Stimulated activated naive CD8-positive, alpha-beta T cell treated with anti-CD3 and anti-CD28 coated beads, Interleukin-15, amount 100 ng/mL, for 72 hours (primary cell): ENCODE data around the gene TBC1D17.
"Not testable (repeated sequence)": the region's sequence is repeated elsewhere in the genome, so short reads cannot be mapped to it uniquely, and the experiment has no call there.

Experiments used
- ATAC-seq: fragments of 150-1000 bp; cut with Tn5 transposase; 2 replicates; pipeline ENCODE4 v1.10.0; 2021; ENCODE audit warnings: mild to moderate bottlenecking, moderate library complexity
- DNase-seq, 2 donors: peaks; one replicate each; pipeline ENCODE4 v3.0.0; 2021 to 2022
- H3K27ac Mint-ChIP-seq, 2 donors: one replicate each; pipeline ENCODE4 v1.8.0; 2022; ENCODE audit warnings: mild to moderate bottlenecking in 2 of 2, mixed read lengths in 2 of 2, moderate library complexity in 2 of 2
- H3K27me3 Mint-ChIP-seq: one replicate; pipeline ENCODE4 v1.8.0; 2022; ENCODE audit warnings: mixed read lengths
- H3K4me1 Mint-ChIP-seq: one replicate; pipeline ENCODE4 v1.8.0; 2022; ENCODE audit warnings: mild to moderate bottlenecking, mixed read lengths
- H3K4me3 Mint-ChIP-seq, 2 donors: one replicate each; pipeline ENCODE4 v1.8.0; 2022; ENCODE audit warnings: mild to moderate bottlenecking in 2 of 2, mixed read lengths in 2 of 2, moderate library complexity in 1 of 2
- H3K9me3 Mint-ChIP-seq, 2 donors: one replicate each; pipeline ENCODE4 v1.8.0; 2022; ENCODE audit warnings: mixed read lengths in 2 of 2

The TBC1D17 gene

GRCh38 chr19:49923055-49924003 lies 45.8 kb downstream of the TBC1D17 start:
- no peaks in the 10 kb centered on the region for H3K9me3 Mint-ChIP-seq
- peaks cover 87% of the 10 kb centered on the region for H3K4me1 Mint-ChIP-seq
- ATAC-seq, result no peak
- H3K4me3 Mint-ChIP-seq, result peak overlapping the region in 1 of 2 donors; percentile 23
- H3K27me3 Mint-ChIP-seq, result no peaks in the 10 kb centered on the region
- H3K27ac Mint-ChIP-seq, result peak overlapping the region; percentile 33 to 98
- no peak for DNase-seq

- no peaks in the 10 kb centered on the region for H3K9me3 Mint-ChIP-seq
- H3K27ac Mint-ChIP-seq, result peak overlapping the region; percentile 96 to 98
- peaks cover 87% of the 10 kb centered on the region for H3K4me1 Mint-ChIP-seq
- ATAC-seq (no peak), DNase-seq (peak in 1 of 2 donors; percentile 51)
- no peaks in the 10 kb centered on the region for H3K27me3 Mint-ChIP-seq
- H3K4me3 Mint-ChIP-seq, result peak overlapping the region; percentile 49 to 70
Observed at GRCh38 chr19:49924004-49924880, 46.7 kb downstream of the TBC1D17 start.

- H3K27me3 Mint-ChIP-seq, H3K9me3 Mint-ChIP-seq, ATAC-seq, DNase-seq: not testable (repeated sequence)
- Mint-ChIP-seq H3K4me3 (peak overlapping the region in 1 of 2 donors; percentile 70), H3K4me1 (peaks cover 85% of the 10 kb centered on the region), H3K27ac (peak overlapping the region; percentile 34 to 96)
Observed at GRCh38 chr19:49924881-49925210, 47.3 kb downstream of the TBC1D17 start.

GRCh38 chr19:49925486-49925885 lies 48.0 kb downstream of the TBC1D17 start:
- Mint-ChIP-seq H3K9me3 (peaks cover 6 to 7% of the 10 kb centered on the region in 2 donors), H3K27me3 (no peaks in the 10 kb centered on the region), H3K4me3 (peak overlapping the region in 1 of 2 donors; percentile 45), H3K4me1 (peaks cover 85% of the 10 kb centered on the region), H3K27ac (peak overlapping the region in 1 of 2 donors; percentile 87)
- DNase-seq, result no peak
- no peak for ATAC-seq

- no peak for ATAC-seq
- Mint-ChIP-seq H3K4me1 (peaks cover 85% of the 10 kb centered on the region), H3K27me3 (no peaks in the 10 kb centered on the region), H3K27ac (peak overlapping the region in 1 of 2 donors; percentile 25), H3K9me3 (peaks cover 8% of the 10 kb centered on the region in 2 donors), H3K4me3 (peak overlapping the region in 1 of 2 donors; percentile 62)
- DNase-seq, result no peak
Observed at GRCh38 chr19:49926515-49926914, 49.0 kb downstream of the TBC1D17 start.

- Mint-ChIP-seq H3K4me1 (peaks cover 85% of the 10 kb centered on the region), H3K4me3 (peak overlapping the region; percentile 94 to 99), H3K27me3 (no peaks in the 10 kb centered on the region), H3K9me3 (peaks cover 14 to 17% of the 10 kb centered on the region in 2 donors), H3K27ac (peak overlapping the region; percentile 96)
- DNase-seq, result no peak
- ATAC-seq, result no peak
Observed at GRCh38 chr19:49927526-49928264, 50.2 kb downstream of the TBC1D17 start.

GRCh38 chr19:49929121-49929610 lies 51.7 kb downstream of the TBC1D17 start, which contains the start of the genes ATF5 and NUP62:
Gene ATF5, plus strand, starts transcription at chr19:49929205. Its CDS starts 1,646 bp downstream, at chr19:49930851.
Gene NUP62, minus strand, starts transcription at chr19:49929504. Its CDS starts 19,697 bp downstream, at chr19:49909807.
- peak; percentile 90 to 91 for DNase-seq
- Mint-ChIP-seq H3K27ac (peak within 1 kb of the TSS; percentile 97 to 98), H3K4me1 (peaks cover 83% of the 10 kb centered on the region), H3K9me3 (peaks cover 14 to 17% of the 10 kb centered on the region in 2 donors), H3K27me3 (no peaks in the 10 kb centered on the region), H3K4me3 (peak within 1 kb of the TSS; percentile 94 to 99)
- peak; percentile 63 for ATAC-seq

GRCh38 chr19:49929611-49930482 lies 52.3 kb downstream of the TBC1D17 start:
- ATAC-seq (peak; percentile 91), DNase-seq (peak; percentile 94 to 95)
- Mint-ChIP-seq H3K4me1 (peaks cover 76% of the 10 kb centered on the region), H3K27me3 (no peaks in the 10 kb centered on the region), H3K27ac (peak overlapping the region; percentile 97 to 98), H3K9me3 (peaks cover 14 to 17% of the 10 kb centered on the region in 2 donors), H3K4me3 (peak overlapping the region; percentile 94 to 99)

- ATAC-seq, result no peak
- Mint-ChIP-seq H3K27ac (peak overlapping the region in 1 of 2 donors; percentile 98), H3K27me3 (no peaks in the 10 kb centered on the region), H3K4me3 (peak overlapping the region; percentile 94 to 99), H3K4me1 (peaks cover 69% of the 10 kb centered on the region), H3K9me3 (peaks cover 14 to 17% of the 10 kb centered on the region in 2 donors)
- peak in 1 of 2 donors; percentile 37 for DNase-seq
Observed at GRCh38 chr19:49930483-49931011, 53.0 kb downstream of the TBC1D17 start.

- peak overlapping the region; percentile 52 to 67 for H3K4me3 Mint-ChIP-seq
- peak overlapping the region; percentile 29 to 81 for H3K27ac Mint-ChIP-seq
- H3K9me3 Mint-ChIP-seq, result peaks cover 14 to 17% of the 10 kb centered on the region in 2 donors
- DNase-seq, result no peak
- H3K4me1 Mint-ChIP-seq, result peaks cover 64% of the 10 kb centered on the region
- ATAC-seq, result no peak
- H3K27me3 Mint-ChIP-seq, result peaks cover 5% of the 10 kb centered on the region
Observed at GRCh38 chr19:49931293-49932040, 54.0 kb downstream of the TBC1D17 start.

- H3K9me3 Mint-ChIP-seq, result peaks cover 14 to 17% of the 10 kb centered on the region in 2 donors
- DNase-seq, result no peak
- no peak for ATAC-seq
- H3K4me1 Mint-ChIP-seq, result peaks cover 60% of the 10 kb centered on the region
- H3K4me3 Mint-ChIP-seq, result peak overlapping the region; percentile 52 to 67
- H3K27me3 Mint-ChIP-seq, result peaks cover 11% of the 10 kb centered on the region
- peak overlapping the region in 1 of 2 donors; percentile 81 for H3K27ac Mint-ChIP-seq
Observed at GRCh38 chr19:49932041-49932451, 54.5 kb downstream of the TBC1D17 start.

GRCh38 chr19:49932731-49933131 lies 55.2 kb downstream of the TBC1D17 start:
- ATAC-seq (peak; percentile 26), DNase-seq (peak; percentile 39 to 70)
- H3K9me3 Mint-ChIP-seq, result peaks cover 14 to 17% of the 10 kb centered on the region in 2 donors
- peak overlapping the region in 1 of 2 donors; percentile 16 for H3K27ac Mint-ChIP-seq
- peak overlapping the region; percentile 57 to 67 for H3K4me3 Mint-ChIP-seq
- H3K27me3 Mint-ChIP-seq, result peaks cover 13% of the 10 kb centered on the region
- H3K4me1 Mint-ChIP-seq, result peaks cover 59% of the 10 kb centered on the region

- H3K27ac Mint-ChIP-seq, result peak overlapping the region in 1 of 2 donors; percentile 89
- peaks cover 53% of the 10 kb centered on the region for H3K4me1 Mint-ChIP-seq
- H3K4me3 Mint-ChIP-seq, result peak overlapping the region; percentile 5 to 67
- H3K27me3 Mint-ChIP-seq, result peaks cover 13% of the 10 kb centered on the region
- DNase-seq, result no peak
- peaks cover 14 to 17% of the 10 kb centered on the region in 2 donors for H3K9me3 Mint-ChIP-seq
- no peak for ATAC-seq
Observed at GRCh38 chr19:49933643-49934042, 56.1 kb downstream of the TBC1D17 start.
